NCI-H128 (cell line): ENCODE data around the gene CRIP3.

Source experiments
- DNase-seq: peaks from one replicate; lab custom pipeline; 2025; ENCODE audit not compliant: unreplicated experiment; lab: John Stamatoyannopoulos, UW

CRIP3 gene

DNA sequence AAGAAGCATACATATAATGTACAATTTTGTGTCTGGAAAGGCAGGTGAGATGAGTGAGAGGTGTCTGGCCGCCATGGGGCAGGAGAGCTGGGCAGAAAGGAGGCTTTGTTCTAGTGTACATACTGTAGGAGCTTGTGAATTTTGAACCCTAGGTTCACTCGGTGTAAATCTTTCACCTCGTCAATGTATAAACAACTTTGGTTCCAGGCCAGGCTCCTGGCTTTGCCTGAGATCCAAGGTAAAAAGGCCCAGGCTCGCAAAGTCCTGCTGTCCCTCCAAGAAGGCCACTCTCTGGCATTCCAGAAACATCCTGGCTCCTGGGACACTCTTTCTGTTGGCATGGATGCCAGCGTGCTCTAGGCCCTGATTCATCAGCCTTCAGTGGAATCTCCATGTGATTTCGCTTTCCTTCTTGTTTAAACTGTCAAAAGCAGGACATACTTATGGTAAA lies 17.7 kb downstream of the CRIP3 start:
- DNase-seq: no peak

GRCh38 chr6:43290339-43290904 lies 18.2 kb downstream of the CRIP3 start:
- no peak for DNase-seq

DNA sequence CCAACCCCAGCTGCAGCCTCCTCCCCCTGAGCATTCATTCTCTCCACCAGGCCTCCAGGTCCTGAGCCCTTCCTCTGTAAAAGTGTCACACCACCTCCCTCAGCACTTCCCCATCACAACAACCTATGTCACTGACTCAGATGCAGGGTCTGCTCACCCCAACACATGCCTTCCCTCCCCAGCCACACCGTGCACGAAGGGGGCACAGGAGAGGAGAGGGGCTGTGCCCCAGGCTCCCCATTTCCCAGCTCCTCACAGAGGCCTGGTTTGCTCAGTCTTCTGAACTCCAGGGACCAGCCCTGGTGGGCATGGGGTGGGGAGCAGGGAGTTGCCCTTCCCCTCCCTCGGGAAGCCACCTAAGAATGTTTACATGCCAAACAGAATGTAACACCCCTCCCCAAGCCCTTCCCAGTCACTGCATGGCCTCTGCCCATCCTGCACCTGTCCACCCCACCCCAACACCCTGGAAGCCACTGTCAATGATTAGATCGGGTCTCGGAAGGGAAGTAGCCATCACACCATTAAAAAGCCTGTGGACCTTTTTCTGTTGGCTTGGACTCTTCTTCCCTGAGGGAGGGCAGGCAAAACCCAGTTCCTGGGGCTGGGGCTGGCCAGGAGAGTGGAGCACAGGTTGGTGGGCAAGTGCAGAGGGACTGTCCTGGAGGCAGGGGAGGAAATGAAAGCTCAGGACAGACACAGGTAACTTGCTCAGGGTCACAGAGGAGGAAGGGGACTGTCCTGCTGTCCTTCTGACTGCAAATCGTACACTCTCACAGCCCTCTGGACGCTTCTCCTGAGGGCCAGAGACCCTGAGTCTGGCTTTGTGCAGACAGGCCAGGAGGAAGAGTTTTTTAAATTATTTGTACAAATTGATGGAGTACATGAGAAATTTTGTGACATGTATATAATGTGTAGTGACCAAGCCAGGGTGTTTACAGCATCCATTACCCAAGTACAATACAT lies 20.6 kb downstream of the CRIP3 start:
- no peak for DNase-seq

GRCh38 chr6:43286980-43287716 lies 21.5 kb downstream of the CRIP3 start:
- DNase-seq: no peak

DNA sequence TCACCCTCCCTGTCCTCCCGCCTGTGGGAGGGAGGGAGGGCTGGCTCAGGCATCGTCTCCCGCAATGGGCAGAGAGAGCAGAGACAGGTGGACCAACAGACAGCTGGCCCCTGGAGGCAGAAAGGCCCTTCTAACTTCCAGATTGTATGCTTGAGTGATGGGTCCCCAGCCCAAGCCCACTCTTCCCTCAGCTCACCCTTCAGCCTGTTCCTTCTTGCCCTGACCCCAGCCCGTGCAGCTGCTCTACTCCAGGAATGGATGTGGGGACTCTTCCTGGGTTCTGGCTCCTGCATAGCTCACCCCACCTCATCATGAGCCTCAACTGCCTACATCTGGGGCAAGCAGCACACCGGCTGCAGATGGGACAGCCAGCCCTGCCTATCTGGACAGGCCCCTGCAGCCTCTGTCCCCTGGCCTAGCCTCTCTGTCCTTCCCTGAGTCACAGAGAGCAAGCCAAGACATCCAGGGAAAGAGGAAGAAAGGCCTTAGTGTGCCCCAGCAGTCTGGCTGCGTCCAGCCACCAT lies 22.1 kb downstream of the CRIP3 start:
- DNase-seq: no peak

DNA sequence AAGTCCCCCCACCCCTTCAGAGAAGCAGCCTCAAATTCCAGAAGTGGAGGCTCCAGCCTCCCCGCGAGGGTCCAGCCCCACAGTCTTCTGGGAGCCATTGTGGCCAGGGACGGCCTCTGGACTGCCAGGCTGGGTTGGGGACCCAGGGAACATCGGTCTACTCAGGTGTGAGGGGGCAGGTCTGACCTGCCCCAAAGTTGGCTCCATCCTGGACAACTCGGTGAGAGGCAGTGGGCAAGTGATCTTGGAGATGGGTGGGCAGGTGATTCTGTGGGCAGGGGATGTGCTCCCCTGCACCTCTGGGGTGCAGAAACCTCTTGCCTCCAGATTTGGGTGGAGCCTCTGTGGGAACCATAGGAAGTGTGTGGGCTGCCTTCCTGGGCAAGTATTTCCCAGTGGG lies 22.8 kb downstream of the CRIP3 start:
- DNase-seq: no peak

- DNase-seq: no peak
These were observed 23.4 kb downstream of the CRIP3 start for GRCh38 chr6:43284991-43285781.

DNA sequence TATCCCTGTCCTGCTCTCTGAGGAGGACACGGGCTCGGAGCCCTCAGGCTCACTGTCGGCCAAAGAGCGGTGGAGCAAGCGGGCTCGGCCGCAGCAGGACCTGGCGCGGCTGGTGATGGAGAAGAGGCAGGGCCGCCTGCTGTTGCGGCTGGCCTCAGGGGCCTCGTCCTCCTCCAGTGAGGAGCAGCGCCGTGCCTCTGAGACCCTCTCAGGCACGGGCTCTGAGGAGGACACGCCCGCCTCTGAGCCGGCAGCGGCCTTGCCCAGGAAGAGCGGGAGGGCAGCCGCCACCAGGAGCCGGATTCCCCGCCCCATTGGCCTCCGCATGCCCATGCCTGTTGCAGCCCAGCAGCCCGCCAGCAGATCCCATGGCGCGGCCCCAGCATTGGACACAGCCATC lies 24.7 kb downstream of the CRIP3 start:
- no peak for DNase-seq

DNA sequence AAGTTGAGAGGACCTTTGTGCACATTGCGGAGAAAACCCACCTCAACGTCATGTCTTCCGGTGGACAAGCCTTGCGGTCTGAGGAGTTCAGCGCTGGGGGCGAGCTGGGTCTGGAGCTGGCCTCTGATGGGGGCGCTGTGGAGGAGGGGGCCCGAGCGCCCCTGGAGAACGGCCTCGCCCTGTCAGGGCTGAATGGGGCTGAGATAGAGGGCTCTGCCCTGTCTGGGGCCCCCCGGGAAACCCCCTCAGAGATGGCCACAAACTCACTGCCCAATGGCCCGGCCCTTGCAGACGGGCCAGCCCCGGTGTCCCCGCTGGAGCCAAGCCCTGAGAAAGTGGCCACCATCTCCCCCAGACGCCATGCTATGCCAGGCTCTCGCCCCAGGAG lies 25.1 kb downstream of the CRIP3 start:
- DNase-seq: no peak

- no peak for DNase-seq
These were observed 25.8 kb downstream of the CRIP3 start for GRCh38 chr6:43282636-43283513.

DNA sequence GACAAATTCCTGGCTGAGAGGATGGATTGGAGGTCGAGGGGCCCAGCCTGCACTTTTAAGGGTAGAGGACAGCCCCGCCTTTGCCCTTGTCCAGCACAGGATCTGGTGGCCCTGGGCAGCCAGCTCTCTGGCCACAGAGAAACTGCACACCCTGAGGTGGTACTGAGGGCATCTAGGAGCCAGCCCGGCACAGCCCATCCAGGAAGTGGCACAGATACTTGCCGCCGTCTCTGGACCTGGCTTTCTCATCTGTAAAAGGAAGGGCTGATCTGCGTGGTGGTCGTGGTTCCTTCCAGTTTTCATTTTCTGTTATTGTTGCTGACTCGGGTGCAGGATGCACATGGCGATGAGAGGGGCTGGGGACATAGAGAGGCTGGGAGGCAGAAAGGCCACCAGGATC lies 26.6 kb downstream of the CRIP3 start:
- DNase-seq: no peak

GRCh38 chr6:43280234-43280633 lies 28.4 kb downstream of the CRIP3 start:
- DNase-seq: no peak

GRCh38 chr6:43278524-43279078 lies 30.0 kb downstream of the CRIP3 start:
- no peak for DNase-seq

GRCh38 chr6:43277643-43278523 lies 30.7 kb downstream of the CRIP3 start:
- no peak for DNase-seq

GRCh38 chr6:43277306-43277642 lies 31.4 kb downstream of the CRIP3 start:
- DNase-seq: no peak

- DNase-seq: no peak
These were observed 31.9 kb downstream of the CRIP3 start for GRCh38 chr6:43276577-43277305.

DNA sequence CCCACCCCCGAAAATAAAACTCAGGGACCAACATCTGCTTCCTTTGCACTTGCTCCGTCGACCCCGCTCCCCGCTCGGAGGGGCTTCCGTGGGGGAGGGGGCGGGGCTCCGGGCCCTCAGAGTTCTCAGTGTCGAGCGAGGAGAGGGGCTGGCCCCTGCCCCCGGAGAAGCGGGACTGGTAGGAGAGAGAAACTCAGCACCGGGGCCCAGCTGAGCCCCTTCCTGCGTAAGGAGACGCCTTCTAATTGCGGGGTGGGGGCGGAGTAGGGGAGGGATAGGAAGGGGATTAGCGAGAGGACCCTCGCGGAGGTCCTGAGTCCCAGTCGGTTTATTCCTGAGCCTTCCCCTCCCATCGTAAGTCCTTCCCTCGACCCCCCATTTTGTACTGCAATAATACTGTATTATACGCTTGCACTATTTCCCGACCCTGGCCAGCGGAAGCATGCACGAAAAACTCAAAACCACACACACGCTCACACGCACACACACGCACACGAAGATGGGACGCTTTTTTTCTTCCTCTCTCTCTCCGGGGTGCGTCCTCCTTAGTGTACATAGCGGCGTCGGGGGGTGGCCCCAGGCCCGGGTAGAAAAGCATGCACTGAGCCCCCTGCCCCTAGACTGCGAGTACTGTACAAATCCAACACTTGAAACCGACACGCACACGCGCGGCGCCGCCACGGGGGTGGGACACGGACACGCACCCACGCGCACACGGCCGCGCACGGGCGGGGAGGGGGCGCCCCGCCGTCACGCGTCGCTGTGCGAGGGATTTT lies 32.6 kb downstream of the CRIP3 start:
- DNase-seq: no peak
